Osteocyte (in vitro differentiated cells): ENCODE data around the gene ZNF445. TPM values are rescaled to one million over a fixed set of nuclear protein-coding genes. Genes with fewer than 3 reads are reported as not detected.
"Not testable (repeated sequence)": the region's sequence is repeated elsewhere in the genome, so short reads cannot be mapped to it uniquely, and the experiment has no call there.

Experiments used
- DNase-seq: peaks from one replicate; pipeline ENCODE4 v3.0.0; 2021; ENCODE audit warnings: mixed read lengths; ENCODE audit not compliant: unreplicated experiment; ENCODE audit errors: extremely low spot score
- H3K27ac Mint-ChIP-seq: one replicate; pipeline ENCODE4 v1.8.0; 2021; ENCODE audit warnings: mild to moderate bottlenecking, mixed read lengths; ENCODE audit not compliant: unreplicated experiment
- H3K27me3 Mint-ChIP-seq: one replicate; pipeline ENCODE4 v1.8.0; 2021; ENCODE audit warnings: mixed read lengths; ENCODE audit not compliant: unreplicated experiment
- H3K36me3 Mint-ChIP-seq: one replicate; pipeline ENCODE4 v1.8.0; 2021; ENCODE audit warnings: mixed read lengths; ENCODE audit not compliant: unreplicated experiment
- H3K4me1 Mint-ChIP-seq: one replicate; pipeline ENCODE4 v1.8.0; 2021; ENCODE audit warnings: mixed read lengths; ENCODE audit not compliant: unreplicated experiment
- H3K4me3 Mint-ChIP-seq: one replicate; pipeline ENCODE4 v1.8.0; 2021; ENCODE audit warnings: mild to moderate bottlenecking, moderate library complexity, mixed read lengths; ENCODE audit not compliant: unreplicated experiment
- H3K9me3 Mint-ChIP-seq: one replicate; pipeline ENCODE4 v1.8.0; 2021; ENCODE audit warnings: mixed read lengths; ENCODE audit not compliant: unreplicated experiment
- CTCF ChIP-seq: fragments of 200-600 bp; sonication (generic); IDR thresholded peaks from 2 replicates; pipeline ENCODE4 v1.5.0; 2021; ENCODE audit warnings: antibody characterized with exemption, mild to moderate bottlenecking, moderate library complexity
- total RNA-seq: library from RNA; stranded (reverse); gene quantifications from 2 replicates; pipeline ENCODE4 v1.2.1, GENCODE V29; 2021

Gene ZNF445
- total RNA-seq, 1 donor from 2014 or later: 26.1 TPM

DNA sequence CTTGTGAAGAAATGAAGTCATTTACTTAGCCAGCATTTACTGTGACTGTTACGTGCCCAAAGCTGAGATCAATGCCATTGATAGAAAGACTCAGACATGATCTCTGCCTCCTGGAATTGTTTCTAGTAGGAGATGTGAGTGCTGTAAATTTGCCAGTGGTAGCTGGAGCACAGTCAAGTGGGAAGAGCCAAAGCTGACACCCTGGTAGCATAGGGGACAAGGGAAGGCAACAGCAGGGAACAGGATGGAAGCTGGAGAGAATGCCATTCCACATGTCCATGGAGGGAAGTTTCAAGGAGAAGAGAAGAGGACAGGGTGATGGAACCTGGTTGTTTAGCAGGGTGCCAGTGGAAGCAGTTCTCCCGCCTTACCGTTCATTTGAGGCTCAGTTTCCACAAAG is 74.9 kb downstream of the ZNF445 start:
- no peaks in the 10 kb centered on the region for H3K9me3 Mint-ChIP-seq
- TF ChIP-seq CTCF: no peak
- no peak overlapping the region for H3K27ac Mint-ChIP-seq
- peaks cover 40% of the 10 kb centered on the region for H3K36me3 Mint-ChIP-seq
- no peak overlapping the region for H3K4me3 Mint-ChIP-seq
- no peaks in the 10 kb centered on the region for H3K4me1 Mint-ChIP-seq
- DNase-seq: no peak
- H3K27me3 Mint-ChIP-seq: no peaks in the 10 kb centered on the region

DNA sequence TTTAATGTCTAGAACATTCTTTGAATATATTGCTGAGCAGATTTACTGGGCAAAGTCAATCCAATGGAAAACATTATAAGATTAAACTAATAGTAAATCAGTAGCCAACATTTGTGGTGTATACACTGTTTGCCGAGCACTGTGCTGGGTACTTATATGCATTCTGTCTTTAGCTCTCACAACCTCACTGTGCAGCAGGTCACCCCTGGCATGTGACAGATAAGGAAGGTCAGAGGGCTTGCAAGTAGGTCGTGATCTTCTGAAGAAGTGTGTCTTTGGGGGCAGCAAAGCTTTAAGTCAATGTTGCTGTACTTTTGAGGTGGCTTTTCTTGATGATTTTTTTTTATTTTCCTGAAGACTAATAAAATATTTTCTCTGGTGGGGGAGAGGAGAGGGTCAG is 76.7 kb downstream of the ZNF445 start:
- Mint-ChIP-seq H3K27me3 (no peaks in the 10 kb centered on the region), H3K27ac (no peak overlapping the region), H3K4me3 (no peak overlapping the region), H3K9me3 (no peaks in the 10 kb centered on the region), H3K4me1 (no peaks in the 10 kb centered on the region), H3K36me3 (peaks cover 41% of the 10 kb centered on the region)
- no peak for TF ChIP-seq CTCF
- no peak for DNase-seq

DNA sequence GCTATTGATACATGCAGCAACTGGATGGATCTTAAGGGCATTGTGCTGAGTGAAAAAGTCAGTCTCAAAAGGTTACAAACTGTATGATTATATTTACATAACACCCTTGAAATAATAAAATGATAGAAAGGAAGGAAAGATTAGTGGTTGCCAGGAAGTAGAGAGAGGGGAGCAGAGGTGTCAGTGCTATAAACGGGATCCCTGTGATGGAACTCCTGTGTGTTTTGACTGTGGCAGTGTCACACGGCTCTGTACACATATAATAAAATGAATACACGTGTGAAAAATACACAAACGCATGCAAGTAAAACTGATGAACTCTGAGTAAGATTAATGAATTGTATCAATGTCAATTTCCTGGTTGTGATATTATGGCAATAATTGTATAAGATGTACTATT is 78.6 kb downstream of the ZNF445 start:
- Mint-ChIP-seq H3K27me3 (no peaks in the 10 kb centered on the region), H3K4me3 (no peak overlapping the region), H3K4me1 (no peaks in the 10 kb centered on the region), H3K27ac (no peak overlapping the region), H3K36me3 (peaks cover 37% of the 10 kb centered on the region), H3K9me3 (no peaks in the 10 kb centered on the region)
- no peak for TF ChIP-seq CTCF
- DNase-seq: no peak

- not testable (repeated sequence) for H3K4me3 Mint-ChIP-seq, H3K27me3 Mint-ChIP-seq, H3K9me3 Mint-ChIP-seq, H3K27ac Mint-ChIP-seq, H3K4me1 Mint-ChIP-seq, DNase-seq
- peaks cover 32% of the 10 kb centered on the region for H3K36me3 Mint-ChIP-seq
Observed at GRCh38 chr3:44398271-44398670, 79.2 kb downstream of the ZNF445 start.

DNA sequence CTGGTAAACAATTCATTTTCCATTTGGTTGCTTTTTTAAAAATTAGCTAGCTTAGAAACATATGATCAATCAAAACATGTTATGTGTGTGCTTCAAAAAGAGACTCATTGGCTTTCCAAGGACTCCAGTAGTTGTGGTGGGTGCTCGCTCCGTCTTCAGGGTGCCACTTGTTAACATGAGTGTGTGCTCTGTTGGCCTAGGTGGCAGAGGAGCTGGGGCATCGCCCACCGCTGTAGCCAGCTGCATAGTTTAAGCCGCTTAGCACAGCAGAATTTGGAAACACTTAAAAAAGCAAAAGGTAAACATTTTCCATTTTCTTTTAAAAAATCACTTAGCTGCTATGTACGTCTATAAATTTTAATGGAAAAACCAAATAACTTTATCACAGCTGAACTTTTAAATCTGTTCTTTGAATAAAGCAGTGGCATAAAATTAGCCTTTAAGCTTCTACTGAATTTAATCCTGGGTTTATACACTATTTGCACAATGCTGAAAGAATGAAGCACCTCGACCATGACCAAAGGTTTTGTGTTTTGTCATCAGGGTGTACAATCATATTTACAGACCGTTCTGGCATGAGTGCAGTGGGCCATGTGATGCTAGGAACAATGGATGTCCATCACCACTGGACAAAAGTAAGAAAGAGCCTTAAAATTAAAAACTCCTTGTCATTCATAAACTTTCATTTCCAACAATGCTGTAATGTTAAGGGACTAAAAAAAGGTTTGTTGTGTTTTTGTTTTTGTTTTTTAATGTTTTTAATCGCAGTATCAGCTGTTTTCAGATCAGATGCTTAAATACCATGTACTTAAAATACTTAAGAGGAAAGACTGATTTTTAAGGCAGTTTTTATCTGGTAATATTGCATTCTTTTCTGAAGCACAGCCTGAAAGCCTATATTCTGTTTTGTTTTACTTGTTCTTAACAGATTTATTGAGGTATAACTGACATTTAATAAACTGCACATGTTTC is 81.0 kb downstream of the ZNF445 start:
- no peak for TF ChIP-seq CTCF
- Mint-ChIP-seq H3K27ac (no peak overlapping the region), H3K4me3 (no peak overlapping the region), H3K4me1 (no peaks in the 10 kb centered on the region), H3K27me3 (no peaks in the 10 kb centered on the region), H3K9me3 (peaks cover 3% of the 10 kb centered on the region), H3K36me3 (peaks cover 26% of the 10 kb centered on the region)
- DNase-seq: no peak
